ENCODE measurements around the gene RCC2.

Gene RCC2

GRCh38 chr1:17381161-17381560 lies 58.3 kb downstream of the RCC2 start:
- DNase-seq (ENCODE audit: low read depth in 4 of 4, low spot score in 1 of 4), result no peak

- DNase-seq (ENCODE audit: low read depth in 4 of 4, low spot score in 1 of 4), result no peak
Observed at GRCh38 chr1:17377325-17377953, 62.0 kb downstream of the RCC2 start.

- DNase-seq (ENCODE audit: low read depth in 4 of 4, low spot score in 1 of 4), result no peak
Observed at GRCh38 chr1:17375651-17376050, 63.8 kb downstream of the RCC2 start.

GRCh38 chr1:17372955-17373354 lies 66.5 kb downstream of the RCC2 start:
- DNase-seq (ENCODE audit: low read depth in 4 of 4, low spot score in 1 of 4), result no peak

GRCh38 chr1:17371896-17372295 lies 67.6 kb downstream of the RCC2 start, which contains the start of gene PADI6:
Gene PADI6 (plus strand): TSS chr1:17372196. CDS start chr1:17372246, 50 bp downstream.
- DNase-seq (ENCODE audit: low read depth in 4 of 4, low spot score in 1 of 4), result no peak

- no peak for DNase-seq (ENCODE audit: low read depth in 4 of 4, low spot score in 1 of 4)
Observed at GRCh38 chr1:17370618-17371017, 68.9 kb downstream of the RCC2 start.

- no peak for DNase-seq (ENCODE audit: low read depth in 4 of 4, low spot score in 1 of 4)
Observed at GRCh38 chr1:17369466-17369865, 70.0 kb downstream of the RCC2 start.

GRCh38 chr1:17365293-17365692 lies 74.2 kb downstream of the RCC2 start:
- no peak for DNase-seq (ENCODE audit: low read depth in 4 of 4, low spot score in 1 of 4)

GRCh38 chr1:17363771-17364170 lies 75.7 kb downstream of the RCC2 start:
- no peak for DNase-seq (ENCODE audit: low read depth in 4 of 4, low spot score in 1 of 4)

- no peak for DNase-seq (ENCODE audit: low read depth in 4 of 4, low spot score in 1 of 4)
Observed at GRCh38 chr1:17363351-17363750, 76.1 kb downstream of the RCC2 start.

GRCh38 chr1:17361687-17362086 lies 77.8 kb downstream of the RCC2 start:
- DNase-seq (ENCODE audit: low read depth in 4 of 4, low spot score in 1 of 4), result no peak

GRCh38 chr1:17360272-17360956 lies 79.1 kb downstream of the RCC2 start:
- DNase-seq (ENCODE audit: low read depth in 4 of 4, low spot score in 1 of 4), result no peak

GRCh38 chr1:17359808-17360207 lies 79.7 kb downstream of the RCC2 start:
- DNase-seq (ENCODE audit: low read depth in 4 of 4, low spot score in 1 of 4), result no peak

- DNase-seq (ENCODE audit: low read depth in 4 of 4, low spot score in 1 of 4), result no peak
Observed at GRCh38 chr1:17359031-17359430, 80.4 kb downstream of the RCC2 start.

- DNase-seq (ENCODE audit: low read depth in 4 of 4, low spot score in 1 of 4), result no peak
Observed at GRCh38 chr1:17358557-17358956, 80.9 kb downstream of the RCC2 start.

Data from stimulated activated CD4-positive, alpha-beta T cell treated with anti-CD3 and anti-CD28 coated beads, Interleukin-1b, Interleukin-23, amount 100 ng/mL, for 24 hours (primary cell).